EL (cell line): ENCODE measurements around the gene ZRANB1.

Experiments used
- DNase-seq: peaks from one replicate; pipeline ENCODE4 v3.0.0-alpha.2; 2016

Gene ZRANB1

DNA sequence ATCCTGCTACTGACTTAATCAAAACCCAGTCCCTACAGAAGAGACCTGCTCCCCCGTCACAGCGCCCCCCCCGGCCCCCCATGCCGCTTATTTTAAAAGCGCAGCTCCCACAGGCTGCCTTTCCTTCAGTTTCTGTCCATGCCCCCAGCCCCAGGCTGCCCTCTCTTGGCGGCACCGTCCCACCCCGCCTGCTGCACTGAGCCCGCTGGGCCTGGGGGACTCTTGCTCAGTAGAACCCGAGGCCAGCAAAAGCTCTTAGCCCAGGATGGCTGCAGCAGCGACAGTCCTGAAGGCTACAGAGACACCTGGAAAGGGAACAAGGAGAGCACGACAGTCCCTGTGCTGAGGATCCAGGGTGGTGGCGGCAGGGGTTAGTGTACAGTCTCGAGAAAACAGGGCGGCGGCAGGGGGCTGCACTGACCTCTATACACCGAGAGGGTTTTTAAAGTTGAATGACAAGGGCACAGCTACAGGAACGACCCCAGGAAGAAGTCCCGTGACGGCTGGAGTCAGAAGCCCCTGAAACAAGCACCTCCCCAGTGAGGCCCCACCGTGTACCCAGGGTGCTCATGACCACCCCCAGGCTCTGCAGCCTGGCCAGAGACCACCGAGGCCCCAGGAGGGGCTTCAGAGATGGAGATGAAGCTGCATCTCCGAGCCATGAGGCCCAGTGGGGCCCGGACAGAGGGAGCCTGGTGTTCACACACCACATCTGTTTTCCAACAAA is 54.4 kb downstream of the ZRANB1 start:
- no peak for DNase-seq

DNA sequence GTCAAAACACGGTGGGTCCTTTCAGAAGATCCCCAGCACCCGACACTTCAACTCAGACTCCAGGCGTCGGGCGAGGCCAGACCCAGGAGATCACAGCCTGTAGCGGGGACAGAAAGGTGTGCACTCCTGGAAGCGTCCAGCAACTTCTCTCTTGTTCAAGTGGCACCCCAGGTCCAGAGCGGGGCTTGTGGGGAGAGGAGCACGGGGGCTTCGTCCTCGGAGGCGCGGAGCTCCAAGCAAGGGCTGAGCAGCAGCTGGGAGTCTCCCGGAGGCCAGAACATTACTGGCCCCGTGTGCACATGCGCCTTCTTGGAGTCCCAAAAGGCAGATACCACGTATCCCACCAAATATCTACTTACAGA is 54.9 kb downstream of the ZRANB1 start:
- DNase-seq = no peak

DNA sequence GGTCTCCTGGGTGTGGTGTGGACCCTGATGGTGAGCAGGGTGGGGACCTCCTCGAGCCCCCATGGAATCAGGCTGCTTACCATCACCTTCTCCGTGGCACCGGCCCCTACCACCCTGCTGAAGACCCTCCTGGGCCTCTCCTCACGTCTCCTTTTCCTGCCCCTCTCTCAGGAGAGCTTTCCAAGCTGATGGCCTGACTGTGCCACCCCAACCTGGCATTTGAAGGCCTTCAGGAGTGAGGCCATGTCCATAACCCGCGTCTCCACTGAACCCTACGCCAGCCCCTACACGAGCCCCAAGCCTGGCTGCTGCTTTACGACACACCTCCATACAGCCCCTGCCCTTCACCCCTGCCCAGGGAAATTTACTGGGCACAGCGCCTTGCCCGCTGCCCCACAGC is 55.4 kb downstream of the ZRANB1 start:
- no peak for DNase-seq

DNA sequence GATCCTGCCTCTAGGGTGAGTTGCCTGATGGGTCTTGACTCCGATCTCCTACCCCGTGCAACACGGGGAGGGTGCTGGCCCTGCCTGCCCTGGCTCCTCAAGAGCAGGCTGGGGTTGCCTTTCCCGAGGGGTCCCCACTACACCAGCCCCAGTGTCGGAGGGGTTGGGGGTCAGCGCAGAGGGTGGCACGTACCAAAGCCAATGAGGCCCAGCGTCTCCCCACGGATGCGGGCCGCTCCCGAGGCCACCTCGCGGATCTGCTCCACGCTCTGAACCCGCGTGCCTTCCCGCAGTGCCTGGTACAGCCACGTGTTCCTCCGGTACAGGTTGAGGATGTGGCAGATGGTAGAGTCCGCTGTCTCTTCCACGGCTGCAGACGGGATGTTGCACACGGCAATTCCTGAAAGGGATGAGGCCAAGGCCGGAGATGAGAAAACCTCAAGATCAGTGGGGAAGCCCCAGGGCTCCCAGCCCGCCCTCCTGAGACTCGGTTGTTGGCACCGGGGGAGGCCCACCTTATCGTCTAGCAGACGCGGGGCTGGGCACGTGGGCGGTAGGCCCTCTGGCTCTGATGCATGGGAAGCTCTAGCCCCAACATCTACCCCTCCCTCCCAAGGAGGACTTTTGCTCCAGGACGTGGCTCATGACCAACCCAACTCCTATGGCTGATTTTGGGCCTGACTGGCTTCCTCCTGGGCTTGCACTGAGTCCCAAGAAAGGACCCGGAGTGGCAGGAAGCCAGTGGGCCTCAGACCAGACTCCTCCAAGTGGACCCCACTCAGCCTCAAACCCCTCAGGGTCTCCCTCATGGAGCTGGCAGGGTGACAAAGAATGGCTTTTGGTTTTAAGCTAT is 56.1 kb downstream of the ZRANB1 start:
- DNase-seq = no peak

DNA sequence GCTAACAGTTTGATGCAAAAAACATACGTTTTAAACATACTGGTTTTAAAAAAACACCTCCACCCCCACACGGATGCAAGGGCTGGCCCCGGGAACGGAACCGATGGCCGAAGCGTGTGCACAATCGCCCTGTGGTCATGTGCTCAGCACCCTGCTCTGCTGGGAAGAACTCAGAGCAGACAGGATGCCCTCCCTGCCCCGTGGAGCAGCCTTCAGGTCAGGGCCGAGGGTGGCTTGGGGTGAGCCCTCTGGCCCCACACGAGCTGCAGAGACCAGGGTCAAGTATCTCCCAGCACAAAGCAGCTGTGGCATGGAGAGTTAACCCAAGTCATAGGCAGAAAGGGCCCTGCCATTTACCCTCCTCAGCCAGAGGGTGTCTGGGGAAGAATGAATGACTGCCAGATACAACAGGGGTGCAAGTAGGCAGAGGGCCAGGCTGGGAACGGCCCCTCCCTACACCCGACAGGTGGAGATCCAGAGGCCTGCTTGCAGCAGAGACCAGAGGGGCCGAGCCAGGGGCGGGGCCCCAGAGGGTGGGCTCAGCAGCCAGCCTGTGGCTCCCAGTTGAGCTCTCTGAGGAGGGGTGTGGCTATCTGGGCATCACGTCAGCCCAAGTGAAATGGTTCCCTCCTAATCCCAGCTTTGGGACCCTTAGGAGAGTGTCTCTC is 56.8 kb downstream of the ZRANB1 start:
- no peak for DNase-seq

DNA sequence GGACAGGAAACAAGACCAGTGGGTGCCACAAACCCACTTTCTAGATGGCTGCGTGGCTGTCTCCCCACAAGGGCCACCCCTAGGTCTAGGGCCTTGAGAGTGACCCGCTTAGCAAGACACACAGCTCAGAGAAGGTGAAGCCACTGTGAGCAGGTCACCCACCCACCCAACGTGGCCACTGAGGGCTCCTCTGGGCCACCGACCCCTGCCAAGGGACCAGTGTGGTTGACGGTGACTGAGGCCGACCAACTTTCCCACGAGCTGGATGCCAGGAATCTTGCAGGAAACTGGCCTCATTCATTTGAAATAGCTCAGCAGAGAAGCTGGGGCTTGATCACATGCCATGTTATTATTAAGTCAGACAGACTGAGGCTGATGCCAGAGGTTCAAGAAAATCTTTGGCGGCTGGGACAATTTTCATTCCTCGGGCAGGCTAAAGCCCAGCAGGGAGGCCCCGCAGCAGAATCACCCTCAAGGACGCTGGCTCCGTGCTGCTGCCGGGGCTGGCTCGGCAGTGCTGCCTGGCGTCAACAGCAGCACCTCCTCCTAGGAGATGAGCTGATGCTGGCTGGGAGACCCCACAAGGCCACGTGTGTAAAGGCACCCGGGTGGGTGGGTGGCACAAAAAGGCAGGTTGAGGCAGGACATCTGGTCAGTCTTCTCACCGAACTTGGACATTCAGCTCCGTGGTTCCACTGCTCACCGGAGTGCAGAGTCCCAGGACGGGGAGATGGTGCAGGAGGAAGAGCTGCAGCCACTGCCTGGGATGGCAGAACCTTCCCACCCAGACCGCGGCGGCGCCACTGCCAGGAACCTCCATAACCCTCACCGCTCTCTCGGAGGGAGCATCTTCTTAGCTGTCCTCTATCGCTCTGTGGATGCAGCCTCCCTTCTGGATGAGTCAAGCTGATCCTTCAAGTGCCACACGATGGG is 57.8 kb downstream of the ZRANB1 start:
- DNase-seq = no peak

DNA sequence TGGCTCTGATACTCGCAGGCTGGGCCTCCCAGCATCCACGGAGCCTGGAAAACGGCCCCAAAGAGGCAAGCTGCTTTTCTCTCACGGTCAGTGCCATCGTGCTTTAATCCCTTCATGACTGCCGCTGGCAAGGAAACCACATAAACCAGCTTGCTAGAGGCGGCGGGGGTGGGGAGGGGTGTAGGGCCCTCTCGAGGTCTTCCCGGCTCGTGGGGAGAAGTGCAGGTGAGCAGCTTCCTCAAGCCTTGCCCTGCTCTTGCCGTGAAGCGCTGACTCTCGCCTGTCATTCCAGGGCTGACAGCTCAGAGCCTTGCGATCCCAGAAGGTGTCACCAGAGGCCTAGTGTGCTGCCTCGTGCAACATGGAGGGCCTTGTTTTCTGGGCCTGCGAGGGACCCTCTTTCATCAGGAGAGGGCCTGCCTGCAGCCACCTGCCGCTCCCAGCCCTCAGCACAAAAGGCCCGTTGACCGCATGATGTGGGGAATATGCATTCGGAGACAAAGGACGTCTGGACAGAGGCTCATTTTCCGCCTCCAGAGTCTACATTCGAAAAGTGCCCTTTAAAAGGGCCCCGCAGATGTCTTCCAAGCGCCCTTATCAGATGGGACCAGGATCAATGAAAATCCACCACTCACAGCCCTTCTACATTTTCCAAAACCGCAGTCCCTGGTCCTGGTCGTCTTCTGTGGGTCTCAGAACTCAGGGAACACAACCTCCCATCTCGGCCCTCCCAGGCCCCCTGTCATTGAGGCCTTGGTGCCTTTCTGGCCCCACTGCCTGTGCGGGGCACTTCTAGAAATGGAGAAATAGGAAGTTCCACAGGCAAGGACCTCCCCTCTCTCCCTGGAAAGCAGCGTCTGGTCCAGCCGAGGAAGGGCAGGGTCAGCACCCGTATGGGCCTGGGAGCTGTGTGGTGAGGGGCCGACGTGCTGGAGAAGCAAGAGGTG is 58.7 kb downstream of the ZRANB1 start:
- no peak for DNase-seq

DNA sequence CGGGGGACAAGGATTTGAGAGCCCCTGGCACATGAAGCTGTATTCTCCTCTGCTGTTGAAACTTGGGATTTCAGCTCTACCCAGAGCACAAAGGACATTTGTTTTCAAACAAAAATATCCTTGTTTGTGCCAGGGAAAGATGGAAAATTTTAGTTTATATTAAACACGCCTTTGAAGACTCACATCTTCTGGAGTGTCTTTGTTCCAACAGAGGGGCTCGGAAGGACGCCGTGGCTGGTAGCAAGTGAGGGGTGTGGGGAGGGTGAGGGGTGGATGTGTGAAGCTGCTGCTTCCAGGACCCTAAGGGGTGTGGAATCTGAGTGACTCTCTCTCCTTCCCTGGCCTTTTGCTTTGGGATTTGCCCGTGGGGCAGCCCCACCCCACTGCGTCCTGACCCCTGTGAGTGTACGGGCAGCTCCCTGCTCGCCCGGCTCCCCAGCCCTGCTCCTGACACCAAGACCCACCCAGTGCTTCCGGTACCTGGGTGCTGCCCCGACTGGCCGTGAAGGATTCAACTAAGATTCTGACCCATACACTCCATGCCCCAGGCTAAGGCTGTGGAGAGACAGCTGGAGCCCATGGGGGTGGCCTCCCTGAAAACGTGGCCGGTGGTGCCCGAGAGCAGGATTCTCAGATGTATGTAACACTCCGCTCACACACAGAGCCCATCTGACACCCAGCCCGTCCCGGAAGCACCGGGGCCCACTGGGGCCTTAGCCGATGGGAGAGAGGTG is 59.6 kb downstream of the ZRANB1 start:
- DNase-seq = no peak

DNA sequence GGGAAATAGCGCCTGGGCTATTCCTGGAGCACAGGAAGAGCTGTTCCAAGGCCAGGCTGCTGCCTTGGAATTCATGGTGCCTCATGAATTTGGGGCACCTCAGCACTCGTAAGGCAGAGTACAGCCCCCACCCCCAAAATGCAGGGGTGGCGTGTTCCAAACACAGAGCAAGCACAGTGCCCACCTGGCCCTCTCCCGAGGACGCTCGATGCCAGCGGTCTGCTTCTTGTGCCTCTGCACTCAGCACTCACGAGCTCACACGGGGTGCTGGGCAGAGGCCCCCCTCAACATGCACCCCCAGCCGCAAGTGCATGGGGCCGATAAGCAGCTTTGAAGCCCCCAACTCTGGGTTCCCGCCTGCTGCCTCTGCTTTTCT is 60.1 kb downstream of the ZRANB1 start:
- DNase-seq = no peak

DNA sequence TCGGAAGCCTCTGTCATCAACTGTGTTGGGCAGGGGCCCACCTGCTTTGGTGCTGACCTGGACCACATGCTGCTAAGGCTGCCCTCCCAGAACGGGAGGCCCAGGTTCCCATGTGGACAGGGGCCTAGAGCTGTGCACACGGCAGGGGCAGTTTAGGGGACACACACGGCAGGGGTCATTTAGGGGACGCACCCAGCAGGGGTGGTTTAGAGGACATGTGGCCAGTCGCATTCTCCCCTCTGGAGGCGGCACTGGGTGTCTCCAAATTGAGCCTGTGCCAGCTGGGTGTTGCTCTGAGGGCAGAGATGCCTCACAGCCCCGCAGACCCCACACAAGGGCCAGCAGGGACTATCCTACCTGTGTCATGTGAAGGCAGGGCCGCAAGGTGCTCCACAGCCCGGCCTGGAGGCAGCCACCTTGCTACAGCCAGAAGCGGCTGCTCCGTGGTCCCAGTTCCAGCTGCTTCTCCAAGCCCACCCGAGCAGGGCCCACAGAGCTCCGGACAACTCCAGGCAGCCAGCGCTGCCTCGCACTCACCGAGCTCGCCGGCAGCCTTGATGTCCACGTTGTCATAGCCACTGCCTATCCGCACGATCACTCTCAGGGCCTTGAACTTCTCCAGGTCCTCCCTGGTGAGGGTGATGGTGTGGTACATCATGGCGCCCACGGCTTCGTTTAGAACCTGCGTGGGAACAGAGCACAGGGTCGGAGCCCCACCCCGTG is 60.7 kb downstream of the ZRANB1 start:
- DNase-seq = no peak

DNA sequence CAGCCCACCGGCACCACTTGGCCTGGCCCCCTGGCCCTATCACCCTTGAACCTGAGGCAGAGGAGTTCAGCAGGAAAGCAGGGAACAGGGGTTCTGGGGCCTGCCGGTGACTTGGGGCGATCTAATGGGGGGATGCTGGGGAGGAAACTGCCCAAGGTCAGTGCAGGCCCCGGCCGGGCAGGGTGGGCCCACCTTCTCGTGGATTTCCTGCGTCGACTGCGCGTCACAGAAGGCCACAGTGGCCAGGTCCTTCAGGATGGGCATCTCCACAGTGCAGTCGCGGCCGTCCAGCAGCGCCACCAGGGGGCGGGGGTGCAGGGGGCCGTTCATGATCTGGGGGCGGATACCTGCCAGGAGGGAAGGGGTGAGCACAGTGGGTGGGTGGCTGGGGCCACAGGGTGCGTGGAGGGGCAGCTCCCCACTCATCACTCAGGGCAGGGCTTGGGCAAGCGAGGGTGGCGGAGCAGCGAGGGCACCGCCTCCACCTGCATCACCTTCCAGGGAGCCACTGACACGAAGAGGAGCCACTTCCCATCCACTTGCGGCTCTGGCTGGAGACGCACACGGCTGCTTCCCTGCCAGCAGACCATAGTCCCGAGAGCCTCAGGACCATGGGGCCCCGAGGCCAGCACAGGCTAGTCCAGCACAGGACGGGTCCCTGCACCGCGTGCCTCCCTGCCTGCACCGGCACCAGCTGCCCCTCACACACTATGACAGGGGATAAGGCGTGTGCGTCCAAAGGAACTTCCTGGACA is 61.4 kb downstream of the ZRANB1 start:
- DNase-seq = no peak

DNA sequence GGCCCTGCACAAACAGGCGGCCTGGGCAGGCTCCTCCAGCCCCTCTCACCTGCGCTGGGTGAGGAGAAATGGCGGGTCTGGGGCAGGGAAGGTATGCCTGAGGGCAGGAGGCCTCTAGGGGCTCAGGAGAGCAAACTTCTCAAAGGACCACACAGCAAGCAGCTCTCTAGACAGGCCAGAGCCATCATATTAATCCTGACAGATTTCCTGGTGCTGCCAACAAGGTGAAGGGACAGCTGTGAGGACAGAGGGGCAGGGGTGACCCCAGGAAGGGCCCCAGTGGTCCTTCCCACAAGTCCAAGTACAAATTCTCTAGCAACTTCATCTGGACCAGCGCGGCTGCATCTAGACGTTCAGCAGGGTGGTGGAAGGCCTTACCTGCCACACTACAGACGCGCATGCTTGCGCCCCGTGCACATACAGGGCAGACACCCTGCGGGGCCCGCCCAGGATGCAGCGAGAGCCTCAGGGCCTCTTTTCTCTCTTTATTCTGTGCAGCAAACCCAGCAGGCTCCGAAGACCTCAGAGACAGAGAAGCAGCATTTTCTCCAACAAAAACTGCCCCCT is 62.1 kb downstream of the ZRANB1 start:
- DNase-seq = no peak

DNA sequence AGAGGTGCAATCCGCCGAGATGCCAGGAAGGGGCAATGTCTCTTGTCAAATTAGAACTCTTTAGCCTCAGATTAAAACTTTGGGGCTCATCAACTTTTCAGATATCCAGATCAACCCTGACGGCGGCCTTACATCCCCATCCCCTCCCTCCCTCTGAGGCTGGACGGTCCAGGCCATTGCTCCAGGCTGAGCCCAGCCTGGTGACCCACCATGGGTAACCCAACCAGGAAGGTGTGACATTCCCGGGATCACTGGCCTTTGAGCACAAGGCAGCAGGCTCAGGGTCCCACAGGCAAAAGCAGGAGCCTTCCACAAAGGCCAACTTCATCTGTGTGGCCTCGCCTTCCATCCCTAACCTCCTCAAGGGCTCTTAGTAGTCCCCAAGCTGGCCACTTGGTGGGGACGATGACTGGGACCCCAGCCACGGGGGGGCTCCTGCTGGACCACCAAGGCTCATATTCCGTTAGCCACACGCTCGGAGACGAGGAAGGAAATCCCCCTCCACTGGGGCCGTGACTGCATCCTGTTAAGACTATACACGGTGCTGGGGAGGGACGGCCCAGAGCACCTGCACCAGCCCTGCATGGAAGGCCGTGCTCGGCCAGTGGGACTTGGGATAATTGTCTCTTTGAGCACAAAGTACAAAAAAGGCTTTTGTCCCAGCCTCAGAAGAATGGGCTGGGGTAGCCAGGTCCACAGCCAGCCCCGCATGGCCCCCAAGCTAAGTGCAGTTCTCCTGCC is 62.8 kb downstream of the ZRANB1 start:
- no peak for DNase-seq

DNA sequence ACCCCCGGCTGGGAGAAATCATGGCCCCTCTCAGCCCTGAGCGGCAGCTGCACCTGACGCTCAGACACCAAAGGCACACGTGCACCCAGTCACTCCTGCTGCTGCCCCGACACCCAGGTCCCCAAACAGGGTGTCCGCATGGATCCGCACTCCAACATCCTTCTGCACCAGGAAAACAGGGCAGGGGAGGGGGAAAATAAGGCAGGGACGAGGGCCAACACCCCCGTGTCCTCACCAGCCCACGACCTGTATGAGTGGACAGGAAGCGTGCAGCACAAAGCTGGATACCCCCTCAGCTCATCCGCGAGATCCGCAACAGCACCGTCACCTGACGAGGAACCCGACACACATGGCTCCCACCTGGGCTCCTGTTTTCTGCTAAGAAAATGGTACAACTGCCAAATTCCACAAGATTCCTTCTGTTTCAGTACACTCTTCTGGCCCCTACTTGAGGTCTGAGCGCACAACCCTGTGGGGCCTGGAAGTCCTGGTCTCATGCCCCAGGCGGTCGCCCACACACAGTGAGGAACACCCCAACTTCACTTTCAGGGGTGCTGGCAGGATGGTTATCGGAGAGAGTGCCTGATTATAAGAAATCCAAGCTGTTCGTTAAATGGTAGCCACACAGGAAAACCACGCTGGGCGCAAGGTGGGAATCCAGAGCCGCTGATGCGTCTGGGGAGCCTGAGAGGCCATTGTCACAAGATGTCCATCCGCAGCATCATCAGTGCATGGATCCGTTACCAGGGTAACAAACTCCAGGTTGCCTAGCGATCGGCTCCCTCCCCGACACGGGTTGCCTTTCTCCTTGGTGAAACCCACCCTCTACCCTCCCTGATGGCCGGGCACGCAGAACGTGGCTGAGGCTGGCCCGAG is 63.6 kb downstream of the ZRANB1 start:
- no peak for DNase-seq

DNA sequence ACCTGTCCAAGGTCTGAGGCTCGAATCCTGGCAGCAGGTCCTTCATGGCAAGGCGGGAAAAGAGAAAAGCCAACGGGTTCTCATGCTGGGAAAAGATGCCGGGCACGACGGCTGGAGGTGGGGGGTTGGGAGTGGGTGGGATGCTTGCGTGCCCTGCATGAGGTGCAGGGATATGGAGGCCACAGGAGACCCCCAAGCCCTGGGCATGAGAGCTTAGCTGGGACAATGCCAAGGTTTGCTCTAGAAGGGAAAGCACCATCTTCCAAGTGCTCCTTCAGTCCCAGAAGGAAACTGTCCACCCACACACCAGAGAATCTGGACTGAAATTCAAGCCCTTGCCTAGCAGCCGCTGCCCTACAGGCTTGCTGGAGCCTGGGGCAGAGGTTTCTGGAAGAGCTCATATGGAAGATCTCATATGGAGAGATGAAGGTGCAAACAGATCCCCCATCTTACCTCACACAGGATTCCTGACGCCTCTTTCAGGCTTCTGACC is 64.3 kb downstream of the ZRANB1 start:
- DNase-seq = no peak

DNA sequence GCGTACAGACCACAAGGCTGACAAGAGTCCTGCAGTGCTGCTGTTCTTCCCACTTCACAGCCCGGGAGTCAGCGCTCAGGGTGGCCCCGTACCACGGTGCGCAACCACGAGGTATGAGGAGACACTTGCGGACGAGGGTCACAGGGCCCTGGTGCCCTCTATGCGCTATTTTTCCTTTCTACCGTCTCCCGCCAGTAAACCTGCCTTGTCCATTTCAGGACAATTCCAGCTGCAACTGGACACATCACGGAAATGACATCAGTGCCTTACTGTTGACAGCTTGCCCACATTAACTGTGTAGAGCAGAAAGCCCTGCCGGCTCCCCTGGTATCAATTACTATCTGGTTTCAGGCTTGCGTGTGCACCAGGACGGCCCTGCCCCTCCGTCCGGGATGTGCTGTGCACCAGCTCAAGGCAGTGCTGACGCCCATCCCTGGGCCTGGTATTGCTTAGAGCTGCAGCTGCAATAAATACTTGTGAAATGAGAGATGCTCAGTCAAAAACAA is 65.1 kb downstream of the ZRANB1 start:
- no peak for DNase-seq

DNA sequence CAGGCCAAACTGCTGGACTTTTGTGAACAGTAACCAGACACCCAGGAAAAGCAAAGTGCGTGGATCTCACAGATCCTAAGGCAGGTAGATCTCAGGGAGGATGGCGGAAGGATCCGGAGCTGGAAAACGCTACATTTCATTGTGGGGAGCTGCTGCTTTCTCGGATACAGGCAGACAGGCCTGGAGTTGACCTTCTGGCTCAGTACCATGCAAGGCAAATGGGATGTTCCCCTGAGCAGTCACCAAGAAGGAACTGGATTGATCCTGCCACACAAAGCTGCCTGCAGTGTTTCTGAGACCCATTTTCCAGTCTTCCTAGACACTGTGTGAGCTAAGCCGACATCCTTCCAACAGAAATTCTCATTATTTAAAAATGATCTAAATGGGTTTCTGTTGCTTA is 65.5 kb downstream of the ZRANB1 start:
- no peak for DNase-seq
